ENCODE data around the gene MICB.
"Not testable (repeated sequence)": the region's sequence is repeated elsewhere in the genome, so short reads cannot be mapped to it uniquely, and the experiment has no call there.

Gene MICB

DNA sequence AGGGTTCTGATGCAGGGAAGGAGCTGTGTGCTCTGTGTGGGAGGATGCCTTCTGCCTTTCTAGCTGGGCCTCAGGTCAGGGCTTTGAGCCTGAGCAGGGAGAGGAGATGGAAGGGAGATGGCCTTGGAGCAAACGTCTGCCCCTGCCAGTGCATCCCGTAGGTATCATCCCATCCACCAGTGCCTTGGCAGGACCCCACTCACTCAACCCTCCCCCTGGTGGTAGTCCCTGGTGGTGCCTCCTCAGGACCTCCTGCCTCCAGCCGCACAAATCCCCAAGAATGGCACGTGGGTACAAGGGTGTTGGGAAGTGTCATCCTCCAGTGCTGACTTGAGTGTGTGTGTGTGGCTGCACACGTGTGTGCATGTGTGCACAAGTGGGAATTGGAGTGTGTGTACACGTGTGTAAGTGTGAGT lies 23.1 kb upstream of the MICB start:
- no peak for DNase-seq

GRCh38 chr6:31476515-31477139 lies 21.3 kb upstream of the MICB start:
- DNase-seq, result no peak

GRCh38 chr6:31477521-31477920 lies 20.4 kb upstream of the MICB start:
- DNase-seq, result no peak

- no peak for DNase-seq
Observed at GRCh38 chr6:31478186-31478950, 19.6 kb upstream of the MICB start.

DNA sequence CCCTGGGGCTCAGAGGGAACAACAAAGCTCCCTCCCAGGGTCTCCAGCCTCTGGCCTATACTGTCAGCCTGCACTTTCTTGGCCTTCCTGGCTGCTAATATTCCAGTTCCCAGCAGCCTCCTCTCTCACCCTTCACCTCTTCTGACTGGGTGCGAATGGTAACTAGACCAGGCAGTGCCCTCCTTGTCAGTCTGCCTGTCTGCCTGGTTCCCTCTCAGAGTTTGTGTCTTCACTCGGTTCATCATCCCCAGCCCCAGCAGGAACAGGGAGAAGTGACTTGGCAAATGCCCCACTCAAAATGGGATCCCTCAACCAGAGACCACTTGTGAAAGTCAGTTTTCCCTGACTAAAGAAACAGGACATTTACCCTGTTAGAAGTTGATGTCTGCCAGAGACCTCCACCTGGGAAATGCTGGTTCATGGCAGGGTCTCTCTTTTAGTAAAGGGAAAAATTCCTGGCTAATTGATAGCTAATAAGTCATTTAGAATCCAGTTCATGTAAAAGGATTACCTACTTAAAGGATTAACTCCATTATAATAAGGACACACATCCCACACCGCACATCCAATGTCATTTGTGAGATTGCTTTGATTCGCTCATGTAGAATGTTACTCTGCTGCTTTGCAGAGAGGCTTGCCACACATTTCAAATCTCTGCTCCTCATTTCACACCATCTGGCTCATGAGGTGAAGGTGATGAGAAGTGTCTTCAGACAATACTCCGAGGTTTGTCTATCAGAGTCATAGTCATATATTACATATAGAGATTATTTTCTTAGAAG lies 18.6 kb upstream of the MICB start:
- DNase-seq, result no peak

- DNase-seq, result no peak
Observed at GRCh38 chr6:31479933-31480535, 17.9 kb upstream of the MICB start.

DNA sequence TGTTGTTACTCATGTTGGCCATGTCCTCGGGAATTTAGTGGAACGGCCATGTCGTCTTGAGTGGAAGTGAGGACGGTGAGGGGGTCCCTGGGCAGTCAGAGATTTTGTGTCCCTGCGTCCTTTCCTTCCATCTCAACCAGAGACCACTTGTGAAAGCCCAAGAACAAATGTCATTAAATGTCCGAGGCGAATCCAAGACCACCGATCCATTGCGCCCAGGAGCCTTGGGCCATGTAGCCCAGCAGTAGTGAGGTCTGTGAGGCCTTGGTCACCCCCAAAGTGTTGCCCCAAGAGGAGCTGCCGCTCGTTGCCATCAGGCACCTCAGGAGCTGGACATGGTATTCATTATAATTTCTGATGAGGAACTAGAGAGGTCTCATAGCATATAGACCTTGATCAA lies 17.4 kb upstream of the MICB start:
- DNase-seq, result no peak

- DNase-seq, result no peak
Observed at GRCh38 chr6:31483392-31483791, 14.6 kb upstream of the MICB start.

GRCh38 chr6:31485055-31485454 lies 12.9 kb upstream of the MICB start:
- DNase-seq, result no peak

GRCh38 chr6:31486065-31486837 lies 11.7 kb upstream of the MICB start:
- not testable (repeated sequence) for DNase-seq

GRCh38 chr6:31487674-31488073 lies 10.3 kb upstream of the MICB start:
- not testable (repeated sequence) for DNase-seq

DNA sequence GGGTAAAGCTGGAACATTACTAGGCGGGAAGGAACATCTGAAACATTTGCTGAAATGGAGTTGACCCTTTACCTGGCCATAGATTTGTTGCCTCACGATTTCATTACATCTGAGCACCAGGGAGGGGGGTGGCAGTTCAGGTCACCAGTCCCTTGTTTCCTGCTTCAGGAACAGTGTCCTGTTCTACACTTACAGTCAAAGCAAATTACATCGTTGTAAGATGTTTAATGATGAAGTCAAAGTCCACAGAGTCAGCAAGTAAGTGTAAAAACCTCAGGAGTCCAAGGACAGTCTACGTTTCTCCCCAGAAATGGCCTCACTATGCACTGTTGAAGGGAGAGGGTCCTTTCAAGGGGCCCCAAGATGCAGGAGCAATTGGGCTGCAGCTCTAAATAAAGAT lies 8.9 kb upstream of the MICB start:
- no peak for DNase-seq

GRCh38 chr6:31490115-31490873 lies 7.7 kb upstream of the MICB start:
- DNase-seq, result no peak

DNA sequence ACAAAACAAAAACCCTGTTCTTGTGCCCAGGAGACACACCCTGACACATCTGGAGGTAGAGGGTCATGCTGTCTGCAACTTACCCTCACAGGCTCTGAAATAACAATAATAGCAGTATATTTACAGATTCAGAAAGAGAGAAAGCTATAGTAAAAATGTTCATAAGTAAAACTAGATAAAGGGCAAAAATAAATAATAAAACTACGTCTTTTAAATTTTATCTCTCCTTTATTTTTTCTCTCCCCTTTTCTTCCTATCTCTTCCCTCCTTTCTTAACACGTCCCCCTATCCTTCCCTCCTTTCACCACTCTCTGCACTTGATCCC lies 4.4 kb upstream of the MICB start:
- not testable (repeated sequence) for DNase-seq

DNA sequence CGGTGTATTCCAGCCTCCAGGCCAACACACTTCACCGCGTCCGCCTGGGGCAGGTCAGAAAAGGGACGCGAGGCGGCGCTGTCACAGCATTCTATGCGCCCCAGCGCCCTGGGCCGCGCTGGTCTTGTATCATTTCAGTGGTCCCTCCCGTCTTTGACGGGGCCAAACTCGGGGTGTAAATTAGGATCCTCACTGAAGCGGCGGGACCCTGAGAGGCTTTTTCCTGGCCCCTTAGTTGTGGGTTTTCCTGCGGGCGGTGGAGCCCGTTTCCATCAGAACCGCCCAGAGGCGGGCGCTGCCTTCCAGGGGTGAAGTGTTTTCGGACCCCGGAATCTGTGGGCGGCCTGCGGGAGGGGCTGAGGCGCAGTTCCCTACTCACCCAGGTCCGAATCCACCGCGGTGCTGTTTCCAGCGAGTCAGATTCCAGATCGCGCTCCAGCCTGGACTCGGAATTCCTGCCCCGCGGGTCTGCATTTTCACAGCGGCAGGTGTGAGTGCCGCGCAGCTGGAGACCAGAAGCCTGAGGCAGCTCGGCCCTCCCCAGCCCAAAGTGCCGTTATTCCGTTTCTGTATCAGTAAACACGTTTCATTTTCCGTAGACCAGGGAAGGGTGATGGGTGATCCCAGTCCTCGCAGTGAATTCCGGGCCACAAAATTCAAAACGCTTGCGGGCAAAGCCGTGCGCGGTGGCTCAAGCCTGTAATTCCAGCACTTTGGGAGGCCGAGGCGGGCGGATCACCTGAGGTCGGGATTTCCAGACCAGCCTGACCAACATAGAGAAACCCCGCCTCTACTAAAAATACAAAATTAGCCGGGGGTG lies 3.9 kb upstream of the MICB start:
- peak; percentile 43 to 80 (median 69) for DNase-seq

DNA sequence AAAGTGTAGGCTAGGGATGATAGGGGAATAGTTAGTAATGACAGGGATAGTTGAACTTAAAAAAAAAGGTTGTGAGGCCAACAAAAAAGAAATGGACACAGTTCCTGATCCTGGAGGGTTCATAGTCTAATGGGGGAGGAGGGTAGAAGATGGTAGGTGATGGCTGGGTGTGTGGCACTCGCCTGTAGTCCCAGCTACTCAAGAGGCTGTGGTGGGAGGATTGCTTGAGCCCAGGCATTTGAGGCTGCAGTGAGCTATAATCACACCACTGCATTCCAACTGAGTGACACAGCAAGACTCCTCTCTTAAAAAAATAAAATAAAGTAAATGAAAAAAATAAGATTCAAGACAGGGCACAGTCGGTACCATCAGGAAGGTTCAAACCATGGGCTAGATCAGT lies 2.4 kb upstream of the MICB start:
- DNase-seq, result no peak

DNA sequence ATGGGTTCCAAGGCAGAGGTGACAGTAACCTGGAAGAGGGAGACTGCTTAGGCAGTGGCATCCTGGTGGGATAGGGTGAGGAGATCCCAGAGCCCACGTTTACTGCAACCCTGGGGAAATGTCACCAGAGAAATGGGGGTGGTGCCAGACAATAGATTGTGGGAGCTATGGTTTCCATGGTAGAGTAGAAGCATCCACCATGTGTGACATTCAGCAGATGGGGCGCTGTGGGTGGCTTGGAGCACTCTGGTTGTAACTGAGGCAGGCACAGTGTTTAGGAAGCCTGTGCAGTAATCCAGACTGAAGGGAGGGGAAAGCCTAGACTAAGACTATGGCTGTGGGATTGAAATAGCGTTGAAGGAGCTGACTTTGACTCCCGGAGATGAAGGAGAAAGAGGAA lies 1.1 kb upstream of the MICB start:
- DNase-seq, result peak in 1 of 5 experiments; percentile 33

DNA sequence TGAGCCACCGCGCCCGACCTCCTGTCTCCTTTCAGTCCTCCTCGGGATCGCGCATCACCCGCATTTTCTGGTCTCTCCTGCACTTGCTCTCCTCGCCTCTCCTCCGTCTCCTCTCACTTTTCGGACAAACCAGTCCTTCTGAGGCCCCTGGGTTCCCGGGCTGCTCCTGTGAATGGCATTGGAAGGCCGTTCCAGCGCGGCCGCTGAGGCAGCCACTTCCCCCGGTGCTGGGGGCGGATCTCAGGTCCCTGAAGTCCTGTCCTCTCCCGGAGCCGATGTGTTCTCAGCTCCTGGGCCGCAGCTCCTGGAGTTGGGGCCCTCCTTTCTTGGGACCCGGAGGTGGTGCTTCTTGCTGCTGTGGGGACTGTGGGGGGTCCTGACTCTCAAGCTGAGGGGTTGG lies 803 bp downstream of the MICB start:
- DNase-seq, result no peak

- DNase-seq, result not testable (repeated sequence)
Observed at GRCh38 chr6:31499648-31500047, 1.7 kb downstream of the MICB start.

DNA sequence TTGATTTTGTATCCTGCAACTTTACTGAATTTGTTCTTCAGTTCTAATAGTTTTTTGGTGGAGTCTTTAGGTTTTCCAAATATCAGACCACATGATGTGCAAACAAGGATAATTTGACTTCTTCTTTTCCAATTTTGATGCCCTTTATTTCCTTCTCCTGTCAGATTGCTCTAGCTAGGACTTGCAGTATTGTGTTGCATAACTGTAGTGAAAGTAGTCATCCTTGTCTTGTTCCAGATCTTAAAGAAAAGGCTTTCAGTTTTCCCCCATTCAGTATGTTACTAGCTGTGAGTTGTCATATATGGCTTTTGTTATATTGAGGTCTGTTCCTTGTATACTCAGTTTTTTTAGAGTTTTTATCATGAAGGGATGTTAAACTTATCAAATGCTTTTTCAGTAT lies 4.6 kb downstream of the MICB start:
- no peak for DNase-seq

- DNase-seq, result not testable (repeated sequence)
Observed at GRCh38 chr6:31509036-31509435, 11.1 kb downstream of the MICB start.

Data from T-helper 2 cell (primary cell).